GM18502 (cell line): ENCODE data around the gene PDGFC.

Source experiments
- ATAC-seq: cut with Tn5 transposase; IDR thresholded peaks from one replicate; pipeline ENCODE4 v1.9.1; 2021; ENCODE audit warnings: mild to moderate bottlenecking; ENCODE audit not compliant: unreplicated experiment, poor library complexity

The PDGFC gene

GRCh38 chr4:156971676-156972378, at the start of gene PDGFC:
PDGFC (minus strand) TSS chr4:156971799; CDS start chr4:156970903, 896 bp downstream.
- no peak for ATAC-seq

- no peak for ATAC-seq
Measured at GRCh38 chr4:157020882-157021281, 49.3 kb upstream of the PDGFC start.

DNA sequence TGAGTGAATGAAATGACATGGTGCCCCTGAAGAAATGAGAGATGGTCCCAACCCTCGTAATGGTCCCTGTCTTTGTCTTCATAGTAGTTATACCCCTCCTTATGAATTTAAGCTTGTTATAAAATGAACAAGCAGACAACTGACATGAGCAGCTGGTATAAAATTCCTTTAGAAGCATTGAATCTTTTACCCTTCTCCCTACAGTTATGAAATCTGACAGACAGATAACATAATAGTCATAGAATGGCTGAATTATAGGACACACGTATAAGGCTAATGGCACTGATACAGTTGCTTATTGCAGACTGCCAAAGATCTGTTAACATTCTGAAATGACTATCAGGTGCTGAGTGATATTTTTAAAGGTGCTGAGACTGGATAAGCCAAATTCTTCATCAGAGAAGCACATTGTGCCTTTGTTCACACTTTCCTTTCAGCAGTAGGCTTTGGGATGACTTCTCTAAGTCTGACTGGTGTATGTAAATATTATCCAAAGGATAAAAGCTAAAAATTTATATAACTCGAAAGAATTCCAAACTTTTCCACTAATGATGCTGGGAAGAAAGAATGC, 47.4 kb upstream of the PDGFC start:
- no peak for ATAC-seq

- ATAC-seq = peak; percentile 73
Measured at GRCh38 chr4:157014621-157015591, 43.3 kb upstream of the PDGFC start.

- no peak for ATAC-seq
Measured at GRCh38 chr4:157013656-157014055, 42.1 kb upstream of the PDGFC start.

- ATAC-seq = no peak
Measured at GRCh38 chr4:157012781-157013180, 41.2 kb upstream of the PDGFC start.

DNA sequence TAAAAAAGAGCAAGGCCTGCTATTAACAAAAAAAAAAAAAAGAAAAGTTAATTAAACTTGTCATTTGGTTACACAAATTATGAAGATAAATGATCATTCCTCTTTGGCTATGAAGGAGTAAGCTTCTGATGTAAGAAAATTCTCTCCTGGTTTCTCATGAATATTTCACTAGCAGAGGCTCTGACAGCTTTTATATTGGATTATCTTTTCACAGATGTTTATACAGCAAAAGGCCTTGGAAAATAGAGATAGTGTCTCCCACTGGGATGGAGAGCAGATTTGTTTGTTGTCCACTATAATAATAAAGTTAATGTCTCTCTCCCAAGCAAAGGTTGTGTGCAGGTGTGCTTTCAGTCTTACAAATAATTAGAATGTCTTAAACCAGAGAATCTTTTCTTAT, 40.7 kb upstream of the PDGFC start:
- no peak for ATAC-seq

- ATAC-seq = no peak
Measured at GRCh38 chr4:157010630-157011029, 39.0 kb upstream of the PDGFC start.

DNA sequence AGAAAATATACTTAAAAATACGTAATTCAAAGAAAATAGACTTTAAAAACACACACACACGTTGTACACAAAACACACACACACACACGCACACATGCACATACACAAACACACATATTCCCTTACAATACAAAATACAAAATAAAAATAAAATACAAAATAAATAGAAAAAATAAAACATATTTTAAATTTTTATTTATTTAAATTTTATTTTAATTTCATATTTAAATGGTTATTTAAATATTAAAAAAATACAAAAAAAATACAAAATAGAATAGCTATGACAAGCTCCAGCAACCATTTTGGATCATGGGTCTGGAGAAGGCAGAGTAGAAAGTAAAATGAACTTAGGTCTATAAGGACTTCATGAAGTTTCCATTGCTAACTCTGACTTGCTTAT, 34.2 kb upstream of the PDGFC start:
- no peak for ATAC-seq

DNA sequence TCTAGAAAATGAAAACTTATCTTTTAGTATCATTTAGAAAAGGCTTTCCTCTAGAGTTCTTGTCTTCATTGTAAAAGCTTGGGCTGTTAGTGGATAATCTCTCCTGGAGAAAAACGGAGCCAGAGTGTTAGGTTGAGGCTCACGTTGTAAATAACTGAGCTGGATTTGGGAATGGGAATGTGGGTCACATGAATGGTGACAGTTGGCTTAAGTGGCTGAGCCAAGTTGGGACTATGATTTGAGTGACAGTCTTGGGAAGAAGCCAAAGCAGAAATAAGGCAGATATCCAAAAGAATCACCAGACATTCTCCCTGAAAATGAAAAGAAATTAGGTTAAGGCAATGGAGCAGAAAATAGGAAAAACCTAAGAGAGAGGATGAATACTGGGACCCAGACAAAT, 33.6 kb upstream of the PDGFC start:
- no peak for ATAC-seq

GRCh38 chr4:157004279-157005161, 32.9 kb upstream of the PDGFC start:
- ATAC-seq = no peak

DNA sequence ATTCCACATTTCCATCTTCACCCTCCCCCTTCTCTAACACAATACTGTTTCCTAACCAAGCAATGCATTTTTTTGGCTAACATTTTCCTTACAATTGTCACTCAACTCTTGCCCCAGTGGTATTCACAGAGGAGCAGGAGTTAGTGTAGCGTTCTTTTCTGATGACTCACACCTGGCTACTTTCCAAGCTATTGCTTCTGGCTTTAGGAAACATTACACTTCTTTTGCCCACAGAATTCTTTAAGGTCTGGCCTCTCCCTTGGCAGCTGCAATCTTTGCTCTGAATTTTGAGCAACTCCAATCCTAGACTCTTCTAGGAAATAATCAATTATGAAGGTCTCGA, 27.5 kb upstream of the PDGFC start:
- no peak for ATAC-seq

GRCh38 chr4:156998500-156999174, 27.0 kb upstream of the PDGFC start:
- no peak for ATAC-seq

GRCh38 chr4:156992943-156993342, 21.3 kb upstream of the PDGFC start:
- ATAC-seq = no peak

DNA sequence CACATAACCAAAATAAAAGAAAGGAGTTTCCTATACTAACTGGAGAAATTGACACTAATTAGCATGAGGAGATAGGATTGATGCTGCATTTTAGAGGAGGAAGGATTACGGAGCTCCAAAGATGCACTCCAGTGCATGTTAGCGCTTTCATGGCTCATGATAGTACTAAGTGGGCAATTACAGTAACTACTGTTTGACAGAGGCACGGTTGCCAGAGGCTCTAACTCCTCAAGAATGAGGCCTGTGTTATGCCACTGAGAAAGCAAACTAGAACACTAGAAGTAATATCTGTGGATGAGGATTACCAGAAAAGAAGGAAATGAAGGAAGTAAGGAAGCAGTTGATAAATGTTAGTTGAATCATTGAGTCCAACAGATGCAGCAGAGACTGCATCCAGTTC, 19.6 kb upstream of the PDGFC start:
- ATAC-seq = no peak

- ATAC-seq = no peak
Measured at GRCh38 chr4:156983366-156983765, 11.8 kb upstream of the PDGFC start.

GRCh38 chr4:156981262-156981769, 9.7 kb upstream of the PDGFC start:
- ATAC-seq = no peak

GRCh38 chr4:156977435-156978160, 6.0 kb upstream of the PDGFC start:
- ATAC-seq = no peak

- ATAC-seq = no peak
Measured at GRCh38 chr4:156976147-156976546, 4.5 kb upstream of the PDGFC start.
